HG03196 (cell line): ENCODE results near the gene TRMT61A.

Source experiments
- ATAC-seq: cut with Tn5 transposase; IDR thresholded peaks from one replicate; pipeline ENCODE4 v1.9.1; 2021; ENCODE audit not compliant: unreplicated experiment

Gene TRMT61A

GRCh38 chr14:103533999-103534575 is 5.1 kb downstream of the TRMT61A start:
- no peak for ATAC-seq

- no peak for ATAC-seq
Measured at GRCh38 chr14:103534576-103535061, 5.6 kb downstream of the TRMT61A start.

- ATAC-seq, result no peak
Measured at GRCh38 chr14:103535081-103535890, 6.3 kb downstream of the TRMT61A start.

GRCh38 chr14:103535891-103536565 is 7.0 kb downstream of the TRMT61A start:
- ATAC-seq, result no peak

GRCh38 chr14:103536693-103537092 is 7.7 kb downstream of the TRMT61A start:
- ATAC-seq, result no peak

- ATAC-seq, result no peak
Measured at GRCh38 chr14:103537175-103537990, 8.4 kb downstream of the TRMT61A start.

GRCh38 chr14:103538291-103539055 is 9.5 kb downstream of the TRMT61A start:
- ATAC-seq, result no peak

- ATAC-seq, result no peak
Measured at GRCh38 chr14:103539056-103539825, 10.2 kb downstream of the TRMT61A start.

- no peak for ATAC-seq
Measured at GRCh38 chr14:103540821-103541708, 12.1 kb downstream of the TRMT61A start.

GRCh38 chr14:103541709-103542604 is 13.0 kb downstream of the TRMT61A start:
- ATAC-seq, result no peak

- ATAC-seq, result no peak
Measured at GRCh38 chr14:103542605-103543088, 13.7 kb downstream of the TRMT61A start.

- no peak for ATAC-seq
Measured at GRCh38 chr14:103543140-103543539, 14.1 kb downstream of the TRMT61A start.

GRCh38 chr14:103543721-103544387 is 14.9 kb downstream of the TRMT61A start:
- ATAC-seq, result no peak

GRCh38 chr14:103544388-103545218 is 15.6 kb downstream of the TRMT61A start:
- ATAC-seq, result no peak

GRCh38 chr14:103545219-103545914 is 16.4 kb downstream of the TRMT61A start:
- ATAC-seq, result no peak
